ENCODE results near the gene BORCS5.

Gene BORCS5

DNA sequence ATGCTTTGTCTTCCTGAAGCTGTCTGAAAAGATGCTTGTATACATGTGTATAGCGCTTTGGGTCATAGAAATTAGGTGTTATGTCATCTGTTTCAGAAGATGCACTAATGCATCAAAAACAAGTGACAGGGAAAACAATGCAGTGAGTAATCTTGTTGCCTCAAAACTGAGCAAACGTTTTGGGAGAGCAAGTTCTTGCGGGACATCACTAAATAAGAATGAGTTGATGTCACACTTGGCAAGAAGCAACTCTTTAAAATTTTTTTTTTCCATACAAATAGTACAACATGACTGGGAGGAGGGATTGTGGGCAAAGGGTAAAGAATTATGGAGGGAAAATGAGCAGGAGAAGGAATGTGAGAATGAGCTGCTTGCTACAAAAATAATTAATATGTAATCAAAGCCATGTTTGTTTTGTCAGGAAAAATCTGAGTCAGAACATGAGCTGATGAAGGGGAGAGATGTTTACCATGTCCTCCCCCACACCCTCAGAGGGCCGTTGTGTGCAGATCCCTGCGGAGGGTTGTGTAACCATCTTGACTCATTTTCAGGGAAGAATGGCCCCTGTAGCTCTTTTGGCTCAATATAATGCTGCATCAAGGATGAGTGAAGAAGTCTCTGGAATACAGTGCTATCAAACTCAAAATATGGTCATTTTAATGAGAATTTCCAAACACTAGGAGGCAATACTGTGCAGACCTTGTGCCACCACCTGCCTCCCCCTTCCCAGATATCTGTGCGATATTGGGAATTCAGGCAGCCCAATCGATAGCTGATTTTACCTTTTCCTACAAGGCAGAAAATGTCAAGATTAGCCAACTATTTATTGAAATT, 41.4 kb downstream of the BORCS5 start:
- ChIA-PET CTCF (interaction anchor here (1.0 to 3.8 kb wide), 8 partner anchors 8 to 339 kb away, joined by 3 to 26 read pairs (median 4); no protein-coding TSS in a partner anchor), POLR2A (no interaction called here)
- no peak for DNase-seq (ENCODE audit: extremely low spot score)
- TF ChIP-seq, protein P1, sequence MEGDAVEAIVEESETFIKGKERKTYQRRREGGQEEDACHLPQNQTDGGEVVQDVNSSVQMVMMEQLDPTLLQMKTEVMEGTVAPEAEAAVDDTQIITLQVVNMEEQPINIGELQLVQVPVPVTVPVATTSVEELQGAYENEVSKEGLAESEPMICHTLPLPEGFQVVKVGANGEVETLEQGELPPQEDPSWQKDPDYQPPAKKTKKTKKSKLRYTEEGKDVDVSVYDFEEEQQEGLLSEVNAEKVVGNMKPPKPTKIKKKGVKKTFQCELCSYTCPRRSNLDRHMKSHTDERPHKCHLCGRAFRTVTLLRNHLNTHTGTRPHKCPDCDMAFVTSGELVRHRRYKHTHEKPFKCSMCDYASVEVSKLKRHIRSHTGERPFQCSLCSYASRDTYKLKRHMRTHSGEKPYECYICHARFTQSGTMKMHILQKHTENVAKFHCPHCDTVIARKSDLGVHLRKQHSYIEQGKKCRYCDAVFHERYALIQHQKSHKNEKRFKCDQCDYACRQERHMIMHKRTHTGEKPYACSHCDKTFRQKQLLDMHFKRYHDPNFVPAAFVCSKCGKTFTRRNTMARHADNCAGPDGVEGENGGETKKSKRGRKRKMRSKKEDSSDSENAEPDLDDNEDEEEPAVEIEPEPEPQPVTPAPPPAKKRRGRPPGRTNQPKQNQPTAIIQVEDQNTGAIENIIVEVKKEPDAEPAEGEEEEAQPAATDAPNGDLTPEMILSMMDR (IDR thresholded peaks at IDR 0.05; ENCODE audit: control extremely low read depth, extremely low read depth, low read depth, missing control alignments): no peak

DNA sequence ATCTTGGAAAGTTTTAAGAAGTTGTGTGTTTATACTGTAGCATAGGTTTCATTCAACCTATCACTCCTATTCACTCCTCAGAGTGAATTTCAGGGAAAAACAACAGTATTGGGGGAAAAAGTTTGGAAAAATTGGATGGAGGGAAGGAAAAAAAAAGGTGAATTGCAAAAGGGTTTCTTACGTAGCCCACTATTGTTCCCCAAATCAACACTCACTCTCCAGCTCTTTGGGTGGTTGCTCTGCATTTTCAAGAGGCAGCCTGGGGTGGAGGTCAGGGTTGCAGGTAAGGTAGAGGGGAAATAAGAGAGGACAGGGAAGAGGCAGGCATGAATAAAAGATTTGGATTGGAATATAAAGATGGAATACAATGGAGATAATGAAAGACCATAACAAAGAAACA, 42.3 kb downstream of the BORCS5 start:
- TF ChIP-seq, protein P1 (IDR thresholded peaks at IDR 0.05; ENCODE audit: control extremely low read depth, extremely low read depth, low read depth, missing control alignments): no peak
- POLR2A ChIA-PET: no interaction called here
- DNase-seq (ENCODE audit: extremely low spot score): no peak
- CTCF ChIA-PET: interaction anchor here (1.4 to 3.8 kb wide), 4 partner anchors 9 to 77 kb away, joined by 3 to 26 read pairs (median 6); no protein-coding TSS in a partner anchor

DNA sequence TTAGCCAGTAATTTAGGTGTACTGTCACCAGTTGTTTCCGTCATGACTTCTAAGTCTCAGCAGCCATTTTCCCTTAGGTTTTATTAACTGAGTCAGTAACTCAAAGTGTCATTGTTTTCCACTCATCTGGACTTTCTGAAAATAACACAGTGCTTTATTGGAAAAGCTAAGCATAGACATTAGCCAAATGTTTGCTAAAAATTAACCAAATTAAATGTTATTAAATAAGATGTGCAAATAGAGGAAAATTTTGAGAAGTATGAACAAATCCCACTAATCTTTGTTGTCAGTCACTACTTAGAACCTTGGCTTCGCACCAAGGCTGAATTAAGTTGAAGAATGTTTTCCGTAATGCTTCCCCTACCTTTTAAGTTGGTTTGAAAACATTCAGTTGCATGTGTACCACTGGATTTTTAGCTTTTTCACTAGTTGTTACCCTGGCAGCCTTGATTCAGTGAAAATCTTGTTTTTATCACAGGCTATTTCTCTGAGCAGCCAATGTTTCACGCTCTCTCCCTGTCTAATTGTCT, 43.0 kb downstream of the BORCS5 start:
- ChIA-PET CTCF (interaction anchor here (3.8 kb wide), 1 partner anchor 14 kb away, joined by 26 read pairs; no protein-coding TSS in a partner anchor), POLR2A (no interaction called here)
- TF ChIP-seq, protein P1 (IDR thresholded peaks at IDR 0.05; ENCODE audit: control extremely low read depth, extremely low read depth, low read depth, missing control alignments): no peak
- DNase-seq (ENCODE audit: extremely low spot score): no peak

DNA sequence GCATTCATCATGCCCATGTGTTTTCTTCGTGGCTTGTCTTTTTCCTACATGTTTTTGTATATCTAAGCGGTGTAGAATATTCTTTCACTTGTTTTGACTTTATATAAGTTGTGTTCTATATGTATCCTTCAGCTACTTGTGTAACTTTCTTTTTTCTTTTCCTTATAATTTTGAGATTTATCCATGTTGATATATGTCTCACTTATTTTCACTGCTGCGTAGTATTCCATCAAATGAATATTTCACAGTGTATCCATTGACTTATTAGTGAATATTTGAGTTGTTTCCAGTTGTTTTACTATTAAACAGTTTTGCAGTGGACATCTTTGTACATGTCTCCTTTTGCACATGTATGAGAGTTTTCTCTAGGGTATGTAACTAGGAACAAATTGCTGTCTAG, 43.9 kb downstream of the BORCS5 start:
- POLR2A ChIA-PET: no interaction called here
- DNase-seq (ENCODE audit: extremely low spot score): no peak
- CTCF ChIA-PET: interaction anchor here (1.0 to 3.2 kb wide), 3 partner anchors 15 to 106 kb away, joined by 3 to 16 read pairs (median 3); no protein-coding TSS in a partner anchor
- TF ChIP-seq, protein P1 (IDR thresholded peaks at IDR 0.05; ENCODE audit: control extremely low read depth, extremely low read depth, low read depth, missing control alignments): no peak

DNA sequence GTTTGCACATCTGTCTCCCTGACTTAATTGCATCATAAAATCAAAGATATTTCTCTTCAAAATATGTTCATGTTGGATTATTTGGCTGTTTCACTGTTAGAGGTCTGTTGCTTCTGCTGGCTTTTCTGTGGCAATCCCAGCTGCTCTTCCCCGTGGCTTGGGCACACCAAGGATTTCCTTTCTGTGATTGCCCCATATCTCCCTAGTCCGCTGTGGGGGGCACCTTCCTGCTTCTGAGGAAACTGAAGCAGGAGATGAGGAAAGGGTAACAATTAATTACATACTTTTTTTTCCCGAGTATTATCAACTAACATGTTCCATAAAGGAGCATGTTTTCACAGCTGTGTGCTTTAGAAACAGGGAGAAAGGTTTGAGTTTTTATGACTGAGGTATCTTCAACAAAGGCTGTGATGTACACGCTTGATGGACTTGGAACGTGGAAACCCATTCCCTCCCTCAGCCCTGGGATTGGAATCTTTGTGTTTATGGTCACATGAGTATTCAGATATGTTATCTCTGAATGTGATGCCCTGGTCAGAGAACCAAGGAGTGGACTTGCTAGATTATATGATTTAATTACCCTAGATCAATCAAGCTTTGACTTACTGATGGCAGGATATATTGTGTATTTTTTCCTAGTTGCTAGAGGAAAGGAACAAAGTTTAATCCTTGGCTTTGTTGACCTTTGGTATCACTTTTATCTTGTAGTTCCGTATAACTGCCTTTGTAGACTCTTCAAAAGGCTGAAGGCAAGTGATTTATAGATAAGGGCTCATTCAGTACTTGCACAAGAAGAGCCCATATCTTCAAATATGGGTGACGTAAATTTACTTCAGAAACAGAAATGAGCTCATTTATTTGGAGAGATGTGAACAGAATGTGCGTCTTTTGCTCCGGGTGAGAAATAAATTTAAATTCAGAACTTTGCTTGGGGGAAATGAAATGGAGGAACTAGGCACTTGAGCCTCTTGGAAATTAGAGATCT, 46.7 kb downstream of the BORCS5 start:
- DNase-seq (ENCODE audit: extremely low spot score): no peak
- CTCF ChIA-PET: interaction anchor here (1.4 to 3.2 kb wide), 2 partner anchors 17 to 27 kb away, joined by 3 to 16 read pairs; no protein-coding TSS in a partner anchor
- TF ChIP-seq, protein P1 (IDR thresholded peaks at IDR 0.05; ENCODE audit: control extremely low read depth, extremely low read depth, low read depth, missing control alignments): no peak

DNA sequence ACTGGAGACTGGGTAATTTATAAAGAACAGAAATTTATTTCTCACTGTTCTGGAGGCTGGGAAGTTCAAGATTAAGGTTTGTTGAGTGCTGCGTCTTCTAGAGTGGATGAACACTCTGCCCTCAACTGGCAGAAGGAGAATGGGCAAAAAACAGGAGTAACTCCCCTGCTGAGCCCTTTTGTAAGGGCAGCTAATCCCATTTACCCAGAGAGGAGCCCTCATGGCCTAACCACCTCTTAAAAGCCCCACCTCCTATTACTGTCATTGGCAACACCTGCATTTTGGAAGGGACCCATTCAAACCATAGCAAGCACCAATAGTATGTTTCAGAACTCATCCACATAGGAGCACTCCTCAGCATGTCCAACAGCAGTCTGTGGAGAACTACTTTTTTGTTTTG, 47.4 kb downstream of the BORCS5 start:
- TF ChIP-seq, protein P1 (IDR thresholded peaks at IDR 0.05; ENCODE audit: control extremely low read depth, extremely low read depth, low read depth, missing control alignments): no peak
- DNase-seq (ENCODE audit: extremely low spot score): no peak
- ChIA-PET CTCF (interaction anchor here (1.3 kb wide), 1 partner anchor 99 kb away, joined by 3 read pairs; no protein-coding TSS in a partner anchor), POLR2A (no interaction called here)

More for the DNA sequence above, 46.7 kb downstream of the BORCS5 start:
- POLR2A ChIA-PET: no interaction called here

Data from GM10248 (cell line).